ENCODE results near the gene TMEM63C.

DNA sequence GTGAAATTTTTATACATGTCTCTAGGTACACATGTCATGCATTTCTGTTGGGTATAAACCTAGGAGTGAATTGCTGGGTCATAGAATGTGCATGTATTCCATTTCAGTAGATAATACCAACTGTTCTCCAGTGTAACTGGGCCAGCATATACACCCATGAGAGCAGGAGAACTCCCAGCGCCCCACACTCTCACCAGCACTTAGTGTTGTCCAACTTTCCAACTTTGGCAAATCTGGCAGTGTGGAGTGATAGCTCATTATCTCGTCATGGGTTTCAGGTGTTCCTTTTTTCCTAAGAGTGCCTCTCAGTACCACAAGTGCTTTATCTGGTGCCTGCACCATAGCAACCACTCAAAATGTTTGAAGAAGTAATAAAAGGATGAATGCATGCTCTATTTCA is 49.3 kb downstream of the TMEM63C start:
- TF ChIP-seq ZNF2 (tag by site-specific recombination; IDR thresholded peaks at IDR 0.05): no peak
- TF ChIP-seq ZNF341 (tag by site-specific recombination; IDR thresholded peaks at IDR 0.05; ENCODE audit: low read depth): no peak
- TF ChIP-seq, protein P1, sequence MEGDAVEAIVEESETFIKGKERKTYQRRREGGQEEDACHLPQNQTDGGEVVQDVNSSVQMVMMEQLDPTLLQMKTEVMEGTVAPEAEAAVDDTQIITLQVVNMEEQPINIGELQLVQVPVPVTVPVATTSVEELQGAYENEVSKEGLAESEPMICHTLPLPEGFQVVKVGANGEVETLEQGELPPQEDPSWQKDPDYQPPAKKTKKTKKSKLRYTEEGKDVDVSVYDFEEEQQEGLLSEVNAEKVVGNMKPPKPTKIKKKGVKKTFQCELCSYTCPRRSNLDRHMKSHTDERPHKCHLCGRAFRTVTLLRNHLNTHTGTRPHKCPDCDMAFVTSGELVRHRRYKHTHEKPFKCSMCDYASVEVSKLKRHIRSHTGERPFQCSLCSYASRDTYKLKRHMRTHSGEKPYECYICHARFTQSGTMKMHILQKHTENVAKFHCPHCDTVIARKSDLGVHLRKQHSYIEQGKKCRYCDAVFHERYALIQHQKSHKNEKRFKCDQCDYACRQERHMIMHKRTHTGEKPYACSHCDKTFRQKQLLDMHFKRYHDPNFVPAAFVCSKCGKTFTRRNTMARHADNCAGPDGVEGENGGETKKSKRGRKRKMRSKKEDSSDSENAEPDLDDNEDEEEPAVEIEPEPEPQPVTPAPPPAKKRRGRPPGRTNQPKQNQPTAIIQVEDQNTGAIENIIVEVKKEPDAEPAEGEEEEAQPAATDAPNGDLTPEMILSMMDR (tag by site-specific recombination; IDR thresholded peaks at IDR 0.05): no peak
- TF ChIP-seq YY1 (tag by site-specific recombination; IDR thresholded peaks at IDR 0.05): no peak
- no peak for TF ChIP-seq ZNF423 (tag by site-specific recombination; IDR thresholded peaks at IDR 0.05)
- TF ChIP-seq ZNF121 (tag by site-specific recombination; IDR thresholded peaks at IDR 0.05): no peak
- no peak for TF ChIP-seq ZNF239 (tag by site-specific recombination; IDR thresholded peaks at IDR 0.05)
- TF ChIP-seq BCL11A (tag by site-specific recombination; IDR thresholded peaks at IDR 0.05; ENCODE audit: low read depth): no peak
- TF ChIP-seq, protein P2, sequence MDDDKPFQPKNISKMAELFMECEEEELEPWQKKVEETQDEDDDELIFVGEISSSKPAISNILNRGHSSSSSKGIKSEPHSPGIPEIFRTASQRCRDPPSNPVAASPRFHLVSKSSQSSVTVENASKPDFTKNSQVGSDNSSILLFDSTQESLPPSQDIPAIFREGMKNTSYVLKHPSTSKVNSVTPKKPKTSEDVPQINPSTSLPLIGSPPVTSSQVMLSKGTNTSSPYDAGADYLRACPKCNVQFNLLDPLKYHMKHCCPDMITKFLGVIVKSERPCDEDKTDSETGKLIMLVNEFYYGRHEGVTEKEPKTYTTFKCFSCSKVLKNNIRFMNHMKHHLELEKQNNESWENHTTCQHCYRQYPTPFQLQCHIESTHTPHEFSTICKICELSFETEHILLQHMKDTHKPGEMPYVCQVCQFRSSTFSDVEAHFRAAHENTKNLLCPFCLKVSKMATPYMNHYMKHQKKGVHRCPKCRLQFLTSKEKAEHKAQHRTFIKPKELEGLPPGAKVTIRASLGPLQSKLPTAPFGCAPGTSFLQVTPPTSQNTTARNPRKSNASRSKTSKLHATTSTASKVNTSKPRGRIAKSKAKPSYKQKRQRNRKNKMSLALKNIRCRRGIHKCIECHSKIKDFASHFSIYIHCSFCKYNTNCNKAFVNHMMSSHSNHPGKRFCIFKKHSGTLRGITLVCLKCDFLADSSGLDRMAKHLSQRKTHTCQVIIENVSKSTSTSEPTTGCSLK (tag by site-specific recombination; IDR thresholded peaks at IDR 0.05): no peak
